Measurements from ENCODE around the gene AIMP1. TPM values are rescaled to one million over a fixed set of nuclear protein-coding genes. Genes with fewer than 3 reads are reported as not detected.

Gene AIMP1
- total RNA-seq: 26.2 and 29.3 TPM in 2 replicates

DNA sequence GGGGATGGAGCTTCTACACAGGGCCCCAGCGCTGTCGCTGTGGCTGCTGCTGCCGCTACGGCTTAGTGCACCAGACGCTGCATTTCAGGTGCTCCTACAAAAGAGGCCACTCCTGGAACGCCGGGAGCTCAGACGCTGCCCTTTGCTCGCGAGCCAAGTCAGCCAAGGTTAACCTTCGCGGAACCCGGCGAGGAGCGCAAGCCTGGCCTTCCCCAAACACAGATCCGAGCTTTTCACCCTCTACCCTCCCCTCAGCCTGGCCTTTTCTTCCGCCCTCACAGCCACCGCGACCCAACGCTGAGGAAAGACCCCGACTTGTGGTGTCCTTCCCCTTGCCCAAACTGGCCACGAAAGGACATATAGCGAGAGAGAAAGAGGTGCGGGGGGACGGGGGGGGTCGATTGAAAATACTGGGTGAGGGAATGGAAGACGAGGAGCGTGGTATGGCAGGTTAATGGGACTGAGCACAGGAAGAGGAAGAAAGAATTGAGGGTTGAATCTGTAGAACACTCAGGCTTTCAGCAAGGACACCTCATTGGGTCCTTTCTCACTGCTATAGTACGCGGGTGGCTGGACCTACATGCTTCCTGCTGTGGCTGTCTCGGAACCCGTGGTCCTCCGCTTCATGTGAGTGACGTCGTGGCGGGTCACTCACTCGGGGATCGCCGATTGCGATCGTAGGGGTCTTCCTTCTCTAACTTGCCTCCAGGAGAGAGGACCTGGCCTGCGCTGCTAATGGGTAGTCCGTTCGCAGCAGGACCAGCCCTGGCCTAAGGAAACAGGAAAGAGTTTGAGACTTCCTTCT is at the start of gene AIMP1, which contains the start of gene TBCK:
AIMP1 (plus strand) TSS at position 583 of the 805 bp plus-strand sequence. CDS start 8,460 bp downstream, outside the sequence.
TBCK (minus strand) TSS at position 242 of the 805 bp plus-strand sequence. CDS start 7,249 bp downstream, outside the sequence.

DNA sequence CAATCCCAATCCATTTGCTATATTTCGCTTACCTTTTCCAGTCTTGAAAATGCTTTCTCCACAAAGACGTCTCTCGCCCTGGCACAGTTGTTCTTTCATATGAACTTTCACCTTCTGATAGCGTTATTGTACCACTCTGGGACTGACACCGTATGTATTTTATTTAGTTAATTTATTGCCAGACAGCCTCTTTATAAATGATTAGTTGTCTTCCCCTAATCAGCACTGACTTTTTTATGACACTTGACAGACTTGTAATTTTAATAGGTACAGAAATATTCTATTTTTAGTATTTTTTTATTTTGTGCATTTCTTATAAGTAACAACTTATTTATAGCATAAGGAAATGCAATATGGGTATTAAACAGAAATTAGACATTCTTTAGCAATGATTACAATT is 52.3 kb downstream of the AIMP1 start, which contains the start of gene GIMD1:
GIMD1 (minus strand) TSS at position 101 of the 400 bp plus-strand sequence. CDS start 1,343 bp downstream, outside the sequence.

Other genes with a start within 250 kb of the AIMP1 start
- gene TBCK, start 341 bp upstream of the AIMP1 start, total RNA-seq: 45.3 and 63.1 TPM in 2 replicates
- not detected in 2 replicates for gene GIMD1, start 52.2 kb downstream of the AIMP1 start, total RNA-seq